Fibroblast of lung (primary cell): ENCODE data around the gene RELL1.

Source experiments
- CTCF ChIP-seq, 2 donors: IDR thresholded peaks in 1 of 2; conservative IDR thresholded peaks in 1 of 2; 1 replicate in 1 of 2; 2 replicates in 1 of 2; pipeline ENCODE4 v1.5.1; 2011 to 2012; ENCODE audit warnings: low read length in 2 of 2, control low read depth in 1 of 2, inconsistent platforms in 1 of 2, low read depth in 1 of 2, mild to moderate bottlenecking in 1 of 2
- EZH2 ChIP-seq: IDR thresholded peaks from 2 replicates; pipeline ENCODE4 v1.5.1; 2012; ENCODE audit warnings: low read length, control low read depth, mild to moderate bottlenecking; ENCODE audit errors: missing control alignments

GRCh38 chr4:37723067-37723466 is 36.9 kb upstream of the RELL1 start:
- no peak for TF ChIP-seq CTCF (conservative IDR thresholded peaks at IDR 0.05 in 1 of 2, IDR thresholded peaks at IDR 0.05 in 1 of 2; ENCODE audit: low read depth in 1 of 2, low read length in 2 of 2)
- TF ChIP-seq EZH2: no peak
